SK-N-SH (cell line): ENCODE results near the gene RAPH1. TPM values are rescaled to one million over a fixed set of nuclear protein-coding genes. Genes with fewer than 3 reads are reported as not detected.
A peak's percentile ranks its signal among the peaks of the same experiment; 100 is the strongest.

Experiments used
- CTCF ChIA-PET: fragments of 300-600, 350-600 bp; formaldehyde crosslinking; extraction: SDS; loops from one replicate; lab custom pipeline; 2021; lab: Yijun Ruan, JAX
- POLR2A ChIA-PET: fragments of 350-600 bp; sonication (Branson Sonifier 250); formaldehyde crosslinking; extraction: SDS; loops from one replicate; lab custom pipeline; 2020; ENCODE audit warnings: antibody characterized with exemption, inconsistent platforms; lab: Yijun Ruan, JAX
- DNase-seq: peaks from one replicate; pipeline ENCODE4 v3.0.0; 2012
- H2AFZ ChIP-seq: fragments of 200-600 bp; sonication (generic); 2 replicates; pipeline ENCODE4 v1.8.1; 2016; ENCODE audit warnings: antibody characterized with exemption, mild to moderate bottlenecking, low read depth
- H3F3A ChIP-seq: fragments of 200-600 bp; sonication (generic); replicated peaks from 2 replicates; pipeline ENCODE3; 2016; ENCODE audit warnings: antibody characterized with exemption, mild to moderate bottlenecking; ENCODE audit not compliant: insufficient read depth
- H3K27ac ChIP-seq, 2 experiments: fragments of 200-500 bp in 1 of 2; fragments of 200-600 bp in 1 of 2; sonication (Bioruptor generic) in 1 of 2; sonication (generic), shearing (Covaris generic) in 1 of 2; 2 replicates each; pipeline versions ENCODE4 v1.5.1 to v1.6.1; 2014 to 2016; ENCODE audit warnings: low read depth in 2 of 2, inconsistent platforms in 1 of 2, low read length in 1 of 2, mild to moderate bottlenecking in 1 of 2, mixed read lengths in 1 of 2
- H3K27me3 ChIP-seq: fragments of 200-600 bp; sonication (generic), shearing (Covaris generic); 2 replicates; pipeline ENCODE4 v1.6.1; 2016; ENCODE audit warnings: mixed run types; ENCODE audit not compliant: insufficient read depth
- H3K36me3 ChIP-seq, 2 experiments: fragments of 200-500 bp in 1 of 2; fragments of 200-600 bp in 1 of 2; sonication (Bioruptor generic) in 1 of 2; sonication (generic) in 1 of 2; replicated peaks in 1 of 2; 2 replicates each; pipeline versions ENCODE3 to v1.5.1; 2014 to 2016; ENCODE audit warnings: low read length in 1 of 2, mild to moderate bottlenecking in 1 of 2; ENCODE audit not compliant: insufficient read depth in 2 of 2, control insufficient read depth in 1 of 2
- H3K4me1 ChIP-seq, 2 experiments: fragments of 200-500 bp in 1 of 2; fragments of 200-600 bp in 1 of 2; sonication (Bioruptor generic) in 1 of 2; sonication (generic), shearing (Covaris generic) in 1 of 2; 2 replicates each; pipeline versions ENCODE4 v1.5.1 to v1.6.1; 2014 to 2016; ENCODE audit warnings: low read depth in 1 of 2, low read length in 1 of 2, mixed run types in 1 of 2; ENCODE audit not compliant: insufficient read depth in 2 of 2, control insufficient read depth in 1 of 2
- H3K4me2 ChIP-seq: fragments of 200-600 bp; sonication (generic), shearing (Covaris generic); 2 replicates; pipeline ENCODE4 v1.6.1; 2017; ENCODE audit warnings: mixed run types
- H3K4me3 ChIP-seq, 2 experiments: fragments of 200-500 bp in 1 of 2; fragments of 200-600 bp in 1 of 2; sonication (Bioruptor generic) in 1 of 2; sonication (generic), shearing (Covaris generic) in 1 of 2; 2 replicates each; pipeline versions ENCODE4 v1.5.1 to v1.8.1; 2014 to 2016; ENCODE audit warnings: low read depth in 2 of 2, inconsistent platforms in 1 of 2, low read length in 1 of 2, mild to moderate bottlenecking in 1 of 2, mixed read lengths in 1 of 2, moderate library complexity in 1 of 2
- H3K79me2 ChIP-seq: fragments of 200-600 bp; sonication (generic); 2 replicates; pipeline ENCODE4 v1.8.1; 2017; ENCODE audit warnings: mild to moderate bottlenecking; ENCODE audit not compliant: insufficient read depth
- H3K9ac ChIP-seq: fragments of 200-600 bp; sonication (generic); 2 replicates; pipeline ENCODE4 v1.6.1; 2017; ENCODE audit warnings: mixed run types
- H3K9me2 ChIP-seq: fragments of 200-600 bp; sonication (generic); 2 replicates; pipeline ENCODE4 v1.6.1; 2017; ENCODE audit warnings: mixed run types
- H3K9me3 ChIP-seq: fragments of 200-600 bp; sonication (generic); 2 replicates; pipeline ENCODE4 v1.6.1; 2017; ENCODE audit warnings: mixed run types, mild to moderate bottlenecking, moderate library complexity
- H4K20me1 ChIP-seq: fragments of 200-600 bp; sonication (generic); 2 replicates; pipeline ENCODE4 v1.6.1; 2017; ENCODE audit warnings: mild to moderate bottlenecking, mixed run types; ENCODE audit not compliant: insufficient read depth
- CHD2 ChIP-seq: fragments of 150-350 bp; IDR thresholded peaks from 2 replicates; pipeline ENCODE4 v1.6.1; 2018; ENCODE audit warnings: low read length; ENCODE audit not compliant: partially characterized antibody
- ELF1 ChIP-seq: IDR thresholded peaks from 2 replicates; pipeline ENCODE4 v1.4.0; 2012
- EP300 ChIP-seq, 2 experiments: IDR thresholded peaks; 2 replicates each; pipeline versions ENCODE4 v1.4.0 to v1.6.1; 2012; ENCODE audit warnings: borderline replicate concordance in 1 of 2, low read depth in 1 of 2, low read length in 1 of 2
- EZH2phosphoT487 ChIP-seq: fragments of 200-600 bp; sonication (generic); IDR thresholded peaks from 2 replicates; pipeline ENCODE4 v1.6.1; 2017; ENCODE audit warnings: low read depth, mixed run types, mild to moderate bottlenecking, antibody characterized with exemption, moderate library complexity, borderline replicate concordance
- FOSL2 ChIP-seq: IDR thresholded peaks from 2 replicates; pipeline ENCODE4 v1.4.0; 2012; ENCODE audit warnings: low read depth, mild to moderate bottlenecking, moderate library complexity, borderline replicate concordance
- FOXM1 ChIP-seq: IDR thresholded peaks from 2 replicates; pipeline ENCODE4 v1.4.0; 2012; ENCODE audit warnings: low read depth, mild to moderate bottlenecking
- JUND ChIP-seq: IDR thresholded peaks from 2 replicates; pipeline ENCODE4 v1.4.0; 2012
- MEF2A ChIP-seq: IDR thresholded peaks from 2 replicates; pipeline ENCODE4 v1.4.0; 2012; ENCODE audit warnings: low read depth, borderline replicate concordance
- MXI1 ChIP-seq: IDR thresholded peaks from 2 replicates; pipeline ENCODE4 v1.6.1; 2012; ENCODE audit warnings: mild to moderate bottlenecking, low read depth, low read length, improper control_type of control experiment
- NFIC ChIP-seq: IDR thresholded peaks from 2 replicates; pipeline ENCODE4 v1.4.0; 2012; ENCODE audit warnings: borderline replicate concordance
- RAD21 ChIP-seq: IDR thresholded peaks from 2 replicates; pipeline ENCODE4 v1.6.1; 2012; ENCODE audit warnings: mild to moderate bottlenecking, low read length
- RCOR1 ChIP-seq: fragments of 150-350 bp; IDR thresholded peaks from 2 replicates; pipeline ENCODE4 v1.6.1; 2017; ENCODE audit warnings: antibody characterized with exemption, low read length
- RFX5 ChIP-seq: IDR thresholded peaks from 2 replicates; pipeline ENCODE4 v1.6.1; 2012; ENCODE audit warnings: mild to moderate bottlenecking, improper control_type of control experiment, low read length
- SMC3 ChIP-seq: IDR thresholded peaks from 2 replicates; pipeline ENCODE4 v1.6.1; 2012; ENCODE audit warnings: low read depth, low read length, improper control_type of control experiment
- TCF12 ChIP-seq: IDR thresholded peaks from 2 replicates; pipeline ENCODE4 v1.4.0; 2012
- WGBS: methylation state at CpG from one replicate; pipeline ENCODE4 v1.1.6; 2017; ENCODE audit warnings: low lambda C conversion rate; 5-methylcytosine and 5-hydroxymethylcytosine counted together
- polyA plus RNA-seq, 3 experiments: library from polyadenylated mRNA; depleted of rRNA; stranded (reverse); fragments of >200 nt; gene quantifications; 2 replicates each; pipeline ENCODE4 v1.2.3, GENCODE V29; 2012
- TF ChIP-seq, protein P1 (sequence below): IDR thresholded peaks from 2 replicates; pipeline ENCODE4 v1.4.0; 2012; ENCODE audit warnings: low read depth, borderline replicate concordance
- TF ChIP-seq, protein P2 (sequence below): fragments of 200-600 bp; sonication (generic); IDR thresholded peaks from 2 replicates; pipeline ENCODE4 v1.6.1; 2017; ENCODE audit warnings: antibody characterized with exemption, mild to moderate bottlenecking, moderate library complexity
- TF ChIP-seq, protein P3 (sequence below): IDR thresholded peaks from 2 replicates; pipeline ENCODE4 v1.4.0; 2012; ENCODE audit warnings: low read depth
- TF ChIP-seq, protein P4 (sequence below): IDR thresholded peaks from 2 replicates; pipeline ENCODE4 v1.6.1; 2012; ENCODE audit warnings: mild to moderate bottlenecking, low read depth, low read length, moderate library complexity
- TF ChIP-seq, protein P5 (sequence below): fragments of 150-350 bp; IDR thresholded peaks from 2 replicates; pipeline ENCODE4 v1.6.1; 2017; ENCODE audit warnings: antibody characterized with exemption, low read length, low read depth, borderline replicate concordance
- TF ChIP-seq, protein P6 (sequence below): IDR thresholded peaks from 2 replicates; pipeline ENCODE4; 2012

Gene RAPH1
- polyA plus RNA-seq, 1 of the 3 experiments (the other 2 are of a cell fraction): 6.7 TPM

DNA sequence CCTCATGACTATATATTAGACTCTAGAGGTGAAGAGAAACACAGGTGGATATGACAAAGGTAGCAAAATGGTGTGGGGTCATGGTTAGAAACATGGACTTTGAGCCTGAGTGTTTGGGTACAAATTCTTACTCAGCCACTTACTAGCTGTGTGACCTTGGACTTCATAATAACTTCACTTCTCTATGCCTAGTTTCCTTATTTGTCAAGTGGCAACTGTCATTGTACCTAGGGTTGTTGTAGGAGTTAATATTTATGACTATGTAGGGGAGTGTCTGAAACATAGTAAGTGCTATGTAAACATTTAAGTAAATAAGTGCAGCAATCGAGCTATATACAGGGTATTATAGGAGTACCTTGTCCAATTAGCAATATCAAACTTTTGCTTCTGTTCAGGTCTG lies 49.7 kb upstream of the RAPH1 start (continued):
- TF ChIP-seq EP300 (IDR thresholded peaks at IDR 0.05; ENCODE audit: borderline replicate concordance in 1 of 2, low read depth in 1 of 2, low read length in 1 of 2) (no peak), RFX5 (no peak)

DNA sequence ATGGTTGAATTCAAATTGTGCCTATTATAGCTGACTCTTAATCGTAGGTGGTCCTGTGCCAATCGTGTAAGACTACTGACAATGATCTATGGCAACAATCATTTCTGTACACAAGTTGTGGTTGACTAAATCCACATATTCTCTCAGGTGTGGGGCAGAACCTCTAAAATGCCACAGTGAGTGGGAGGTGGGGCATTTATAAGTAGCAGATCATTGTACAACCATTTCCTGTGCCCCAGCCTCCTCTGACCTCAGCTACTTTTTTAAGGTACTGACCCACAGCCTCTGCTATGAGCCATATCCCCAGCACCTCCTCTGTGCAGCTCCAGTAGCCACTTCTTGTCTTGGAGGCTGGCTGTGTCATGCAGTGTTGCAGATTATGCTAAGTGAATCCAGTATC lies 48.6 kb upstream of the RAPH1 start:
- POLR2A ChIA-PET: no interaction called here
- no peak for DNase-seq
- CTCF ChIA-PET: interaction anchor here (1.9 kb wide), 1 partner anchor 19 kb away, joined by 7 read pairs; no protein-coding TSS in a partner anchor

More for the DNA sequence above, 48.6 kb upstream of the RAPH1 start:
- Histone ChIP-seq H3K4me1 (peaks cover 5 to 12% of the 10 kb centered on the region in 2 experiments; a peak in 3 of 4 replicates), H3K36me3 (no peaks in the 10 kb centered on the region), H3K27ac (peak overlapping the region in 1 of 2 experiments; percentile 17; a peak in 1 of 4 replicates), H3K4me2 (no peak overlapping the region), H2AFZ (0 out of 2 replicates have a peak overlapping the region, but pooled peaks have one; percentile 20), H3K9ac (no peak overlapping the region), H3K9me2 (no peaks in the 10 kb centered on the region), H3K9me3 (no peaks in the 10 kb centered on the region), H3K79me2 (no peaks in the 10 kb centered on the region), H3K27me3 (no peaks in the 10 kb centered on the region), H3K4me3 (no peak overlapping the region), H3F3A (no peaks in the 10 kb centered on the region), H4K20me1 (no peaks in the 10 kb centered on the region)
- WGBS: 77% methylated on average over 2 of the region's 2 CpGs
- no peak for TF ChIP-seq NFIC
- no peak; the same call in 1 of the 2 replicates for TF ChIP-seq JUND
- TF ChIP-seq EZH2phosphoT487: no peak
- TF ChIP-seq, protein P1, sequence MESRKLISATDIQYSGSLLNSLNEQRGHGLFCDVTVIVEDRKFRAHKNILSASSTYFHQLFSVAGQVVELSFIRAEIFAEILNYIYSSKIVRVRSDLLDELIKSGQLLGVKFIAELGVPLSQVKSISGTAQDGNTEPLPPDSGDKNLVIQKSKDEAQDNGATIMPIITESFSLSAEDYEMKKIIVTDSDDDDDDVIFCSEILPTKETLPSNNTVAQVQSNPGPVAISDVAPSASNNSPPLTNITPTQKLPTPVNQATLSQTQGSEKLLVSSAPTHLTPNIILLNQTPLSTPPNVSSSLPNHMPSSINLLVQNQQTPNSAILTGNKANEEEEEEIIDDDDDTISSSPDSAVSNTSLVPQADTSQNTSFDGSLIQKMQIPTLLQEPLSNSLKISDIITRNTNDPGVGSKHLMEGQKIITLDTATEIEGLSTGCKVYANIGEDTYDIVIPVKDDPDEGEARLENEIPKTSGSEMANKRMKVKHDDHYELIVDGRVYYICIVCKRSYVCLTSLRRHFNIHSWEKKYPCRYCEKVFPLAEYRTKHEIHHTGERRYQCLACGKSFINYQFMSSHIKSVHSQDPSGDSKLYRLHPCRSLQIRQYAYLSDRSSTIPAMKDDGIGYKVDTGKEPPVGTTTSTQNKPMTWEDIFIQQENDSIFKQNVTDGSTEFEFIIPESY: no peak
- peak; percentile 9; the same call in 1 of the 2 replicates for TF ChIP-seq FOSL2
- TF ChIP-seq, protein P2, sequence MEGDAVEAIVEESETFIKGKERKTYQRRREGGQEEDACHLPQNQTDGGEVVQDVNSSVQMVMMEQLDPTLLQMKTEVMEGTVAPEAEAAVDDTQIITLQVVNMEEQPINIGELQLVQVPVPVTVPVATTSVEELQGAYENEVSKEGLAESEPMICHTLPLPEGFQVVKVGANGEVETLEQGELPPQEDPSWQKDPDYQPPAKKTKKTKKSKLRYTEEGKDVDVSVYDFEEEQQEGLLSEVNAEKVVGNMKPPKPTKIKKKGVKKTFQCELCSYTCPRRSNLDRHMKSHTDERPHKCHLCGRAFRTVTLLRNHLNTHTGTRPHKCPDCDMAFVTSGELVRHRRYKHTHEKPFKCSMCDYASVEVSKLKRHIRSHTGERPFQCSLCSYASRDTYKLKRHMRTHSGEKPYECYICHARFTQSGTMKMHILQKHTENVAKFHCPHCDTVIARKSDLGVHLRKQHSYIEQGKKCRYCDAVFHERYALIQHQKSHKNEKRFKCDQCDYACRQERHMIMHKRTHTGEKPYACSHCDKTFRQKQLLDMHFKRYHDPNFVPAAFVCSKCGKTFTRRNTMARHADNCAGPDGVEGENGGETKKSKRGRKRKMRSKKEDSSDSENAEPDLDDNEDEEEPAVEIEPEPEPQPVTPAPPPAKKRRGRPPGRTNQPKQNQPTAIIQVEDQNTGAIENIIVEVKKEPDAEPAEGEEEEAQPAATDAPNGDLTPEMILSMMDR: no peak
- peak; percentile 94 for TF ChIP-seq MEF2A
- no peak for TF ChIP-seq MXI1
- no peak for TF ChIP-seq CHD2
- TF ChIP-seq ELF1: no peak
- TF ChIP-seq SMC3: no peak
- TF ChIP-seq RAD21: no peak
- peak; percentile 43 for TF ChIP-seq TCF12
- no peak for TF ChIP-seq RCOR1
- TF ChIP-seq, protein P3, sequence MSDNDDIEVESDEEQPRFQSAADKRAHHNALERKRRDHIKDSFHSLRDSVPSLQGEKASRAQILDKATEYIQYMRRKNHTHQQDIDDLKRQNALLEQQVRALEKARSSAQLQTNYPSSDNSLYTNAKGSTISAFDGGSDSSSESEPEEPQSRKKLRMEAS: no peak
- TF ChIP-seq, protein P4, sequence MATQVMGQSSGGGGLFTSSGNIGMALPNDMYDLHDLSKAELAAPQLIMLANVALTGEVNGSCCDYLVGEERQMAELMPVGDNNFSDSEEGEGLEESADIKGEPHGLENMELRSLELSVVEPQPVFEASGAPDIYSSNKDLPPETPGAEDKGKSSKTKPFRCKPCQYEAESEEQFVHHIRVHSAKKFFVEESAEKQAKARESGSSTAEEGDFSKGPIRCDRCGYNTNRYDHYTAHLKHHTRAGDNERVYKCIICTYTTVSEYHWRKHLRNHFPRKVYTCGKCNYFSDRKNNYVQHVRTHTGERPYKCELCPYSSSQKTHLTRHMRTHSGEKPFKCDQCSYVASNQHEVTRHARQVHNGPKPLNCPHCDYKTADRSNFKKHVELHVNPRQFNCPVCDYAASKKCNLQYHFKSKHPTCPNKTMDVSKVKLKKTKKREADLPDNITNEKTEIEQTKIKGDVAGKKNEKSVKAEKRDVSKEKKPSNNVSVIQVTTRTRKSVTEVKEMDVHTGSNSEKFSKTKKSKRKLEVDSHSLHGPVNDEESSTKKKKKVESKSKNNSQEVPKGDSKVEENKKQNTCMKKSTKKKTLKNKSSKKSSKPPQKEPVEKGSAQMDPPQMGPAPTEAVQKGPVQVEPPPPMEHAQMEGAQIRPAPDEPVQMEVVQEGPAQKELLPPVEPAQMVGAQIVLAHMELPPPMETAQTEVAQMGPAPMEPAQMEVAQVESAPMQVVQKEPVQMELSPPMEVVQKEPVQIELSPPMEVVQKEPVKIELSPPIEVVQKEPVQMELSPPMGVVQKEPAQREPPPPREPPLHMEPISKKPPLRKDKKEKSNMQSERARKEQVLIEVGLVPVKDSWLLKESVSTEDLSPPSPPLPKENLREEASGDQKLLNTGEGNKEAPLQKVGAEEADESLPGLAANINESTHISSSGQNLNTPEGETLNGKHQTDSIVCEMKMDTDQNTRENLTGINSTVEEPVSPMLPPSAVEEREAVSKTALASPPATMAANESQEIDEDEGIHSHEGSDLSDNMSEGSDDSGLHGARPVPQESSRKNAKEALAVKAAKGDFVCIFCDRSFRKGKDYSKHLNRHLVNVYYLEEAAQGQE: no peak
- TF ChIP-seq, protein P5, sequence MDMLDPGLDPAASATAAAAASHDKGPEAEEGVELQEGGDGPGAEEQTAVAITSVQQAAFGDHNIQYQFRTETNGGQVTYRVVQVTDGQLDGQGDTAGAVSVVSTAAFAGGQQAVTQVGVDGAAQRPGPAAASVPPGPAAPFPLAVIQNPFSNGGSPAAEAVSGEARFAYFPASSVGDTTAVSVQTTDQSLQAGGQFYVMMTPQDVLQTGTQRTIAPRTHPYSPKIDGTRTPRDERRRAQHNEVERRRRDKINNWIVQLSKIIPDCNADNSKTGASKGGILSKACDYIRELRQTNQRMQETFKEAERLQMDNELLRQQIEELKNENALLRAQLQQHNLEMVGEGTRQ: no peak
- TF ChIP-seq FOXM1: no peak
- TF ChIP-seq, protein P6, sequence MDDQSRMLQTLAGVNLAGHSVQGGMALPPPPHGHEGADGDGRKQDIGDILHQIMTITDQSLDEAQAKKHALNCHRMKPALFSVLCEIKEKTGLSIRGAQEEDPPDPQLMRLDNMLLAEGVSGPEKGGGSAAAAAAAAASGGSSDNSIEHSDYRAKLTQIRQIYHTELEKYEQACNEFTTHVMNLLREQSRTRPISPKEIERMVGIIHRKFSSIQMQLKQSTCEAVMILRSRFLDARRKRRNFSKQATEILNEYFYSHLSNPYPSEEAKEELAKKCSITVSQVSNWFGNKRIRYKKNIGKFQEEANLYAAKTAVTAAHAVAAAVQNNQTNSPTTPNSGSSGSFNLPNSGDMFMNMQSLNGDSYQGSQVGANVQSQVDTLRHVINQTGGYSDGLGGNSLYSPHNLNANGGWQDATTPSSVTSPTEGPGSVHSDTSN: no peak
- TF ChIP-seq RFX5: no peak
- peak in 1 of 2 experiments; percentile 24; a peak in 1 of 4 replicates for TF ChIP-seq EP300 (IDR thresholded peaks at IDR 0.05; ENCODE audit: borderline replicate concordance in 1 of 2, low read depth in 1 of 2, low read length in 1 of 2)
